HepG2 (cell line): Measurements from ENCODE around the gene ACD. TPM values are rescaled to one million over a fixed set of nuclear protein-coding genes. Genes with fewer than 3 reads are reported as not detected.

ENCODE experiments used
- ATF2 ChIP-seq: sonication (generic); formaldehyde crosslinking; IDR thresholded peaks from 2 replicates; pipeline ENCODE4 v1.4.0; 2020; ENCODE audit warnings: missing genetic modification reagents
- ELF1 ChIP-seq: sonication (generic); formaldehyde crosslinking; IDR thresholded peaks from 2 replicates; pipeline ENCODE4 v1.4.0; 2020; ENCODE audit warnings: missing genetic modification reagents
- GZF1 ChIP-seq: sonication (generic); formaldehyde crosslinking; IDR thresholded peaks from 2 replicates; pipeline ENCODE4 v1.5.1; 2020; ENCODE audit warnings: mild to moderate bottlenecking, missing genetic modification reagents
- MXD4 ChIP-seq: IDR thresholded peaks from 2 replicates; pipeline ENCODE4 v1.6.1; 2016; ENCODE audit warnings: mild to moderate bottlenecking, missing biosample characterization, missing genetic modification reagents
- MXI1 ChIP-seq: IDR thresholded peaks from 3 replicates; pipeline ENCODE4 v1.6.1; 2012; ENCODE audit warnings: low read depth, low read length, inconsistent platforms, borderline replicate concordance
- MYPOP ChIP-seq: sonication (generic); formaldehyde crosslinking; IDR thresholded peaks from 2 replicates; pipeline ENCODE4 v1.8.1; 2023; ENCODE audit warnings: mild to moderate bottlenecking, moderate library complexity, missing genetic modification reagents
- NFYB ChIP-seq: sonication (generic); formaldehyde crosslinking; IDR thresholded peaks from 2 replicates; pipeline ENCODE4 v1.4.0; 2020; ENCODE audit warnings: missing genetic modification reagents
- RBM22 ChIP-seq: fragments of 200-400 bp; formaldehyde crosslinking; optimal IDR thresholded peaks from 2 replicates; pipeline ENCODE3; 2017; ENCODE audit warnings: mild to moderate bottlenecking, low read length, moderate library complexity
- RFX5 ChIP-seq: IDR thresholded peaks from 2 replicates; pipeline ENCODE4 v1.6.1; 2011; ENCODE audit warnings: low read depth, low read length, improper control_type of control experiment
- SNAPC2 ChIP-seq: sonication (generic); formaldehyde crosslinking; IDR thresholded peaks from 2 replicates; pipeline ENCODE4 v1.8.1; 2022; ENCODE audit warnings: mild to moderate bottlenecking, missing genetic modification reagents
- TAF1 ChIP-seq: sonication (generic); formaldehyde crosslinking; IDR thresholded peaks from 2 replicates; pipeline ENCODE4 v1.4.0; 2020; ENCODE audit warnings: missing genetic modification reagents
- TERF1 ChIP-seq: sonication (generic); formaldehyde crosslinking; IDR thresholded peaks from 2 replicates; pipeline ENCODE4 v1.8.0; 2022; ENCODE audit warnings: mild to moderate bottlenecking, missing genetic modification reagents, moderate library complexity
- ZBTB2 ChIP-seq: sonication (generic); formaldehyde crosslinking; IDR thresholded peaks from 2 replicates; pipeline ENCODE4 v1.8.0; 2022; ENCODE audit warnings: low read depth, missing genetic modification reagents
- ZNF121 ChIP-seq: sonication (generic); formaldehyde crosslinking; IDR thresholded peaks from 2 replicates; pipeline ENCODE4 v1.5.0; 2020; ENCODE audit warnings: mild to moderate bottlenecking, missing genetic modification reagents
- ZNF205 ChIP-seq: IDR thresholded peaks from 2 replicates; pipeline ENCODE4 v1.6.1; 2018; ENCODE audit warnings: missing biosample characterization, missing genetic modification reagents
- ZNF235 ChIP-seq: sonication (generic); formaldehyde crosslinking; IDR thresholded peaks from 2 replicates; pipeline ENCODE4 v1.8.1; 2023; ENCODE audit warnings: mild to moderate bottlenecking, missing genetic modification reagents, borderline replicate concordance
- ZNF407 ChIP-seq: sonication (generic); formaldehyde crosslinking; IDR thresholded peaks from one replicate; pipeline ENCODE4 v1.5.1; 2020; ENCODE audit warnings: mild to moderate bottlenecking, missing genetic modification reagents; ENCODE audit errors: not compliant biosample characterization
- polyA plus RNA-seq, 8 experiments: library from polyadenylated mRNA; depleted of rRNA in 3 of 8; stranded (reverse) in 7 of 8; unstranded in 1 of 8; fragments of >200 nt; fragmentation: Illumina TruSeq in 4 of 8; extraction: Trizol in 4 of 8; gene quantifications; 2 replicates each; pipeline versions ENCODE4 v1.2.1 to v1.2.3, GENCODE V29; 2011 to 2016; ENCODE audit warnings: low read depth in 4 of 8, missing spikeins in 1 of 8, mixed read lengths in 1 of 8; ENCODE audit not compliant: insufficient read depth in 1 of 8
- total RNA-seq, 5 experiments: library from RNA; depleted of rRNA; stranded (reverse); fragments of >200 nt; fragmentation: Illumina TruSeq; extraction: Trizol; gene quantifications; 2 replicates each; pipeline ENCODE4 v1.2.3, GENCODE V29; 2016; ENCODE audit warnings: low read depth in 1 of 5

The ACD gene
- total and polyA plus RNA-seq, 2 of the 13 experiments (the other 11 are each of a cell fraction or from before 2014, with no cell fraction given): 32.6 to 38.3 TPM

GRCh38 chr16:67660564-67661028 lies 536 bp upstream of the ACD start, which contains the start of gene PARD6A (continued):
- peak; percentile 0 for TF ChIP-seq ZNF407 (CRISPR knock-in tag)
- peak; percentile 78 for TF ChIP-seq ATF2 (CRISPR knock-in tag)
- TF ChIP-seq ZNF205 (CRISPR knock-in tag): 0 out of 2 replicates have a peak, but pooled peaks have one; percentile 3
- TF ChIP-seq ZBTB2 (CRISPR knock-in tag): 0 out of 2 replicates have a peak, but pooled peaks have one; percentile 47
- TF ChIP-seq MXI1: peak; percentile 87; the same call in 2 of the 3 replicates
- TF ChIP-seq TERF1: peak; percentile 92; the same call in 1 of the 2 replicates
- TF ChIP-seq ZNF235 (CRISPR knock-in tag): 0 out of 2 replicates have a peak, but pooled peaks have one; percentile 53
- no peak for TF ChIP-seq ZNF121
- peak; percentile 72; the same call in 1 of the 2 replicates for TF ChIP-seq MYPOP (CRISPR knock-in tag)
- TF ChIP-seq RBM22: no peak
- TF ChIP-seq RFX5: peak; percentile 58
- no peak for TF ChIP-seq GZF1 (CRISPR knock-in tag)
- TF ChIP-seq MXD4 (CRISPR knock-in tag): no peak
- TF ChIP-seq TAF1 (CRISPR knock-in tag): peak; percentile 56
- TF ChIP-seq SNAPC2: 0 out of 2 replicates have a peak, but pooled peaks have one; percentile 7
- TF ChIP-seq NFYB (CRISPR knock-in tag): peak; percentile 68
- no peak for TF ChIP-seq ELF1
